GM18867 (cell line): ENCODE results near the gene LRRC49.

Experiments
- ATAC-seq: cut with Tn5 transposase; IDR thresholded peaks from one replicate; pipeline ENCODE4 v1.9.1; 2021; ENCODE audit warnings: mild to moderate bottlenecking, moderate library complexity; ENCODE audit not compliant: unreplicated experiment

LRRC49 gene

GRCh38 chr15:71048913-71049675 is 156.5 kb downstream of the LRRC49 start:
- no peak for ATAC-seq

- no peak for ATAC-seq
Measured at GRCh38 chr15:71049706-71050422, 157.2 kb downstream of the LRRC49 start.

GRCh38 chr15:71050461-71050860 is 157.8 kb downstream of the LRRC49 start:
- no peak for ATAC-seq

GRCh38 chr15:71051539-71051938 is 158.9 kb downstream of the LRRC49 start:
- no peak for ATAC-seq

DNA sequence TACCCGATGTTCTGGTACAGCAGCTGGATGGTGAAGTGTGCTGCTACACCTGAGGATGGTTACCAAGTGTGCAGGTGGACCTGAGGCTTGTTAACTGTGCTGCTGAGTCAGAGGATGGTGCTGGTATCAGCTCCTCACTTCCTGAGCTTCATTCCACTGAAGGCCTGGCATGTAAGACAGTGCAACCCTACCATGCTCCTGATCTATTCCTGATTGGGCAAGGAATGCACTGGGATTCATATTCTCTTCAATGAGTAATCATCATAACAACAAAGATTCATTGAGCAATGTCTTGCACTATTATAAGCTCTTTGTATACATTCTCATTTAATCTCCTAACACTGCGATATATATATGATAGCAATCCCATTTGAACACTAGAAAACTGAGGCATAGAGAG is 159.7 kb downstream of the LRRC49 start:
- no peak for ATAC-seq

DNA sequence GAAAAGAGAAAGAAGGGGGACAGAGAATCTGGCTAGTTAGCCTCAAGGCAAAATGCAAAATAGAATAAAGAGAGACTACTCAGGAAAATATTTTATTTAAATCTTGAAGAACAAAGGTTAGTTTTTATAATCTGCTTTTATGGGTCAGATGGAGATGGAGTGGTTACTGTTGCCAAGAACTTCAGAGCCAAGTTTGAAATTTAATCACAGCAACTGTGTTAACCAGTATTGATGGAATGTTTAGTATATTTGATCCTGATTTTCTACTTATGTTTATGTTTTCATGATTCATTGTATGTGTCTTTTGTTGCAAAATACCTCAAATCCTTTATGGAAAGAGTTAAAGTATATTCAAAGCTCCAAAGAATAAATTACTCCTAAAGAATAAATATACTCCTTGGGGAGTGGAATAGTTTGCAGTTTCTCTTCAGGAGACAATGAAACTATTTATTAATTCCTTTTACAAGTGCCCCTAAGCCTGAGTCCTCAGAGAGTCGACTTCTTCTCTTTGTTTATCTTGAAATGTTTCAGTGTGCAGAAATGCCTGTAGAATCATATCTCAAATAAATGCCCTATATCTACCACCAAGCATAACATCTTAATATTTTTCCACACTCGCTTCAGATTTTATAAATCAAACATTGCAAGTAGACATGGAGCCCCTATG is 161.8 kb downstream of the LRRC49 start:
- ATAC-seq, result no peak

- no peak for ATAC-seq
Measured at GRCh38 chr15:71055461-71055860, 162.8 kb downstream of the LRRC49 start.

- no peak for ATAC-seq
Measured at GRCh38 chr15:71056111-71056510, 163.5 kb downstream of the LRRC49 start.

GRCh38 chr15:71057143-71057542 is 164.5 kb downstream of the LRRC49 start:
- no peak for ATAC-seq

- ATAC-seq, result no peak
Measured at GRCh38 chr15:71057581-71057980, 165.0 kb downstream of the LRRC49 start.

- ATAC-seq, result no peak
Measured at GRCh38 chr15:71060983-71061382, 168.4 kb downstream of the LRRC49 start.

DNA sequence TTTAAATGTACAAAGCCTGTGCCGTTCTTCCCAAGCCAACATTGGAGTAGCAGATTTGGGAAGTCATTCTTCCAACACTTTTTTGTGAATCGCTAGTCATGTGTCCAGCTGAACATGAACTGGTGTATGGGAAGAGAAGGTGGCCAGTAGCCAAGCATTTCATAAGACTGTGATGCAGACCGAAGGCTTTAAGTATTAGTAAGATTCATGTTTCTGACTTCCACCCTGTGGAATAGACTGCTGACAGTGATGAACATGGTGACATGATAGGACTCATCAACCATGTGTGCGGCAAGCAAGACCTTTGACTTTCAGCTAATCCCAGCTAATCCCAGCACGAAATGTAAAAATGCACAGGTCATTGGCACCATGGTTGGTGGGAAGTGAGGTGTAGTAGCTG is 174.4 kb downstream of the LRRC49 start:
- ATAC-seq, result no peak

DNA sequence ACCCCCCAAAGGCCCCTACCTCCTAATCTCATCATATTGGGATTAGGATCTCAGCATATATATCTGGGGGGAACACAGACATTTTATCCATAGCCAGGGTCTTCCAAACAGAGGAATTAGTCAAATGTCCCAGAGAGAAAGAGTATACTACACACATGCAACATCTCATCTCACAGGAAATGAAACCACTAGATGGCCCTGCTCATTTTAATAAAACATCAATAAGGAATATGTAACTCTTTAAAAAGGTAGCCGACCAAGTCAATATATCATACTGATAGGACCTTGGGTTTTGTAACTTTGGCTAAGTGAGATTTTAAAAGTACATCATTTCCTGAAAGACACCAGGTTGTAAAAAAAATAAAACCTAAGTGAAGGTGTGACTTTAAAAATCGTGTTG is 177.1 kb downstream of the LRRC49 start:
- no peak for ATAC-seq

DNA sequence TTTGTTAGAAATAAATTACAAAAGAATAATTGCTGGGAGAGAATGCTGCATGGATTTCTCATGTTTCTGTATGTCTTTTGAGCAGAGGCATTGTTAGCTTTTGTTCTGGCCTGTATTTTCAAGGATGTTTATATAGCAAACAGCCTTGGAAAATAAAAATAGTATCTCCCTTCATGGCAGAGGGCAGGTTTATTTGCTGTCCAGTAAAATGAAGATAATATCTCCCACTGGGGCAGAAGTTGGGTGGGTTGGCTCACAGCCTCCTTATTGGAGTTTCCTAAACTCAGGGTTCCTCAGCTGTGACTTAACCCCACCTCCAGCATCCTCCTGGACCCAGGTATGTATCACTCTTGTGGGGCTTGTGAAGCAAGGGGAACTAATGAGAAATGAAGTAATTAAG is 178.9 kb downstream of the LRRC49 start:
- no peak for ATAC-seq

GRCh38 chr15:71072423-71072822 is 179.8 kb downstream of the LRRC49 start:
- no peak for ATAC-seq

DNA sequence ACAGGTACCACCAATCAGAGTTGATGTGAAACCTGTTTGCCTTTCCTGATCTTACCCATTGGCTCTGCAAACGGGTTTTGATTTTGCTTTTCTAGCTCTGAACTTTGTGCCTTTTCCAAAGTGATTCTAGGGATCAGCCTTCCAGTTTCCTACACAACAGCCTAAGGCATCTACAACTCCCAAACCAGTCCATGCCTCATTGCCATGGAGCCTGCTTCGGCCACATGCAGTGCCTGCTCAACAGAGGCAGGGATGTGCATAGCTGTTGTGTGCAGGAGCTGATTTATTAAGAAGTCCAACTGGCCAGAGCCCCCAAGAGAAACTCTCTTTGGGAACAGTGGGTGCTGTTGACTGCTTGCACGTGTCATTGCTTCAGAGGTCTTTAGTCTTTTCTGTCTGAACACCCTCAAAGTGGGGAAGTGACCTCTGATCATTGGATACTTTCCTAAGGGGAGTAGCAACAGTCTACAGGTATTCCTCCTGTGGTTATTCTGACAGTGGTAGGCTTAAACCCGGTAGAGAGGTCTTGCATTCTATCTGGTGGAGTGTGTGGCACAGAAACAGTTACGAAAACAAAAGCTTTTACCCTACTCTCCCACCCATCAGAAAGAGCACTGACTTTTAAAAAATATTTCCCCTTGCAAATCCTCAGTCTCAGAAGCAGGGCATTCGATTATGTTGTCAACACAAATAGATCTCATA is 186.0 kb downstream of the LRRC49 start:
- no peak for ATAC-seq

GRCh38 chr15:71079208-71080044 is 186.8 kb downstream of the LRRC49 start:
- ATAC-seq, result no peak

DNA sequence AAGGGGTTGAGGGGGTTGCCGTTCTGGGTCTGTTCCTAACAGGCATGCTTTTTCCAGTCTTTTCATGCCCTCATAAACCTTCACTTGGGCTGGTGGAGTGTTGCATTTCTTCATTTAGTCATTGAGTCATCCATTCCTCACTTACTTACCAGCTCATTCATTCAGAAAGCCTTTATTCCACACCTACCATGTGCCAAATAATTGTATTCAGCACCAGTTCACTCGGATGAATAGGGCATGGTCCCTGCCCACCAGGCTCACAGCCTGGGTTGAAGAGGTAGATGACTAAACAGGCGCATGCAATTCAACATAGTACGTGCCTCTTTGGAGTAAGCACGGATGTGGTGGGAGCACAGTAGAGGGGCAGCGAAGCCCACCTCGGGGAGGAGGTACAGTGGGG is 187.5 kb downstream of the LRRC49 start:
- ATAC-seq, result no peak

- ATAC-seq, result no peak
Measured at GRCh38 chr15:71080705-71081104, 188.1 kb downstream of the LRRC49 start.

GRCh38 chr15:71082803-71083202 is 190.2 kb downstream of the LRRC49 start:
- no peak for ATAC-seq
